A549 treated with ZK216348 at 1 μM for 4 hours (cell line): ENCODE measurements around the gene FANCG. TPM values are rescaled to one million over a fixed set of nuclear protein-coding genes. Genes with fewer than 3 reads are reported as not detected.

Experiments used
- total RNA-seq: library from RNA; stranded (reverse); fragments of 200-300 nt; extraction: Qiagen RNA extraction; gene quantifications from 5 replicates; pipeline ENCODE4 v1.2.3, GENCODE V29; 2022; ENCODE audit warnings: low read depth

FANCG gene
- 33.1 to 55.9 TPM (median 55.2 TPM) in 5 replicates for total RNA-seq

GRCh38 chr9:35079426-35080341 lies at the start of gene FANCG:
TSS of gene FANCG (minus strand) at chr9:35079942. CDS start at chr9:35079524, 418 bp downstream.

GRCh38 chr9:35115680-35116538 lies 36.2 kb upstream of the FANCG start, which contains the start of gene ATOSB:
TSS of gene ATOSB (minus strand) at chr9:35115862. CDS start at chr9:35108274, 7,588 bp downstream.

GRCh38 chr9:35102769-35103659 lies 23.3 kb upstream of the FANCG start, which contains the start of gene STOML2:
TSS of gene STOML2 (minus strand) at chr9:35103131. CDS start at chr9:35103094, 37 bp downstream.

GRCh38 chr9:35096035-35096849 lies 16.5 kb upstream of the FANCG start, which contains the start of gene PIGO:
TSS of gene PIGO (minus strand) at chr9:35096591. CDS start at chr9:35095565, 1,026 bp downstream.

GRCh38 chr9:35072461-35073278 lies 7.1 kb downstream of the FANCG start, which contains the start of gene VCP:
TSS of gene VCP (minus strand) at chr9:35072625. CDS start at chr9:35072353, 272 bp downstream.

Other genes with a start within 250 kb of the FANCG start
- gene PHF24, start 121.7 kb downstream of the FANCG start, total RNA-seq, result 0.05 to 0.29 TPM (median 0.12 TPM) in 4 of 5 replicates, not detected in the other
- 6.2 to 8.6 TPM (median 7.6 TPM) in 5 replicates for gene DNAJB5, start 90.2 kb downstream of the FANCG start, total RNA-seq
- gene VCP, start 7.3 kb downstream of the FANCG start, total RNA-seq, result 211 to 305 TPM (median 286 TPM) in 5 replicates
- gene PIGO, start 16.6 kb upstream of the FANCG start, total RNA-seq, result 31.6 to 55.7 TPM (median 52.3 TPM) in 5 replicates
- 175 to 265 TPM (median 255 TPM) in 5 replicates for gene STOML2, start 23.2 kb upstream of the FANCG start, total RNA-seq
- gene ATOSB, start 35.9 kb upstream of the FANCG start, total RNA-seq, result 7.2 to 11.9 TPM (median 10.5 TPM) in 5 replicates
- 8.5 to 10.9 TPM (median 10.2 TPM) in 5 replicates for gene UNC13B, start 82.1 kb upstream of the FANCG start, total RNA-seq